Sigmoid colon (tissue), 7 donors: ENCODE data around the gene MRGPRF. TPM values are rescaled to one million over a fixed set of nuclear protein-coding genes. Genes with fewer than 3 reads are reported as not detected.
A peak's percentile ranks its signal among the peaks of the same experiment; 100 is the strongest.

Experiments used
- DNase-seq: peaks from one replicate; pipeline ENCODE4 v3.0.0-alpha.2; 2019
- H3K27ac ChIP-seq, 4 donors: fragments of 200-600 bp; sonication (generic); one replicate each; pipeline ENCODE4 v1.5.1; 2016 to 2019; ENCODE audit warnings: mild to moderate bottlenecking in 1 of 4
- H3K27me3 ChIP-seq, 3 donors: fragments of 200-600 bp; sonication (generic); one replicate each; pipeline ENCODE4 v1.5.1; 2019; ENCODE audit warnings: mild to moderate bottlenecking in 1 of 3
- H3K36me3 ChIP-seq, 4 donors: fragments of 200-600 bp; sonication (generic); one replicate each; pipeline ENCODE4 v1.5.1; 2016 to 2019
- H3K4me1 ChIP-seq, 4 donors: fragments of 200-600 bp; sonication (generic); one replicate each; pipeline ENCODE4 v1.5.1; 2017 to 2019
- H3K4me3 ChIP-seq, 4 donors: fragments of 200-600 bp; sonication (generic); one replicate each; pipeline ENCODE4 v1.5.1; 2017 to 2019; ENCODE audit warnings: mild to moderate bottlenecking in 2 of 4, moderate library complexity in 1 of 4
- H3K9me3 ChIP-seq, 4 donors: fragments of 200-600 bp in 3 of 4; sonication (generic) in 3 of 4; one replicate each; pipeline versions ENCODE4 v1.5.1 to v1.6.1; 2013 to 2019
- EP300 ChIP-seq, 4 donors: sonication (generic); formaldehyde crosslinking; IDR thresholded peaks; one replicate each; pipeline ENCODE4 v1.6.1; 2017; ENCODE audit warnings: antibody characterized with exemption in 4 of 4
- POLR2A ChIP-seq, 2 donors: fragments of 450-650 bp; IDR thresholded peaks; one replicate each; pipeline ENCODE4 v1.6.1; 2016; ENCODE audit warnings: antibody characterized with exemption in 2 of 2, mild to moderate bottlenecking in 2 of 2, moderate library complexity in 2 of 2
- POLR2AphosphoS5 ChIP-seq, 4 donors: sonication (generic); formaldehyde crosslinking; IDR thresholded peaks; one replicate each; pipeline ENCODE4 v1.6.1; 2017; ENCODE audit warnings: antibody characterized with exemption in 4 of 4
- WGBS, 2 donors: extraction: QIAGEN DNeasy Blood & Tissue Kit; methylation state at CpG; one replicate each; pipeline ENCODE4 v1.1.7; 2013; 5-methylcytosine and 5-hydroxymethylcytosine counted together
- intact Hi-C: fragments of 100-400 bp; cut with DNase I; formaldehyde crosslinking; loops from one replicate; pipeline ENCODE4 v1.15.1; 2023
- polyA plus RNA-seq, 3 donors: library from polyadenylated mRNA; stranded (reverse); fragments of 200-250 nt; gene quantifications; one replicate each; pipeline ENCODE4 v1.2.3, GENCODE V29; 2013
- total RNA-seq, 4 donors: library from RNA; depleted of rRNA; stranded (reverse); fragments of >200 nt; gene quantifications; one replicate each; pipeline ENCODE4 v1.1.0, GENCODE V29; 2016
- TF ChIP-seq, protein P1 (sequence below), 4 experiments: fragments of 450-650 bp in 3 of 4; fragments of 200-600 bp in 1 of 4; IDR thresholded peaks; one replicate each; pipeline ENCODE4 v1.5.1; 2016 to 2019; ENCODE audit warnings: antibody characterized with exemption in 4 of 4, mild to moderate bottlenecking in 3 of 4, moderate library complexity in 2 of 4
- donor health status: healthy with polysubstance abuse.
- donor health status: Bipolar disorder and iron deficiency.
- donor health status: healthy.

MRGPRF gene
- total and polyA plus RNA-seq, 7 donors, result 1.8 to 263 (median 118) TPM

- no peak for TF ChIP-seq EP300 (IDR thresholded peaks at IDR 0.05)
- H3K36me3 ChIP-seq, result no peaks in the 10 kb centered on the region
- WGBS, 2 donors, result 71 to 79% methylated on average over 11 of the region's 11 CpGs
- H3K4me3 ChIP-seq, result no peak overlapping the region
- intact Hi-C loops, result no loop called here
- no peaks in the 10 kb centered on the region for H3K9me3 ChIP-seq
- no peak overlapping the region for H3K27ac ChIP-seq
- H3K27me3 ChIP-seq, result no peaks in the 10 kb centered on the region
- DNase-seq, result no peak
- peaks cover 0 to 13% (median 11%) of the 10 kb centered on the region in 4 donors for H3K4me1 ChIP-seq
Measured at GRCh38 chr11:69033431-69033830, 20.4 kb upstream of the MRGPRF start.

DNA sequence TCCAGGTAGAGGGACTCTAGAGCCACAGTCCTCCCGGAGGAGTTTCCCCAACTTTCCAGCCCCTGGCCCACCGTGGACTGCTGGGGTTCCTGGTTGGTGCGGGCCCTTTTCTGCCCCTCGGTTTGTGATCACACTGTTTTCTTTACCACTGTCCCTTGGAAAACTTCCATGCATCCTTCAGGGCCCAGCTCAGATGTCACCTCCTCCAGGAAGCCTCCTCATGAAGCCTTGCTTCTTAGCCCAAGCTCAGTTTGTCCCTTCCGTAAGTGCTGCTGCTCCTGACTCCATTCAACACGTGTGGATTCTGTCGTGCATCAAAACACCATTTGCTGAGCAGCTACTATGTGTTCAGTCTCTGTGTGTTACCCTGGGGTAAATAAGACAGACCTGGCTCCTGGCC lies 19.8 kb upstream of the MRGPRF start:
- no peaks in the 10 kb centered on the region for H3K27me3 ChIP-seq
- intact Hi-C loops, result no loop called here
- no peak overlapping the region for H3K4me3 ChIP-seq
- no peak for DNase-seq
- H3K27ac ChIP-seq, result no peak overlapping the region
- H3K4me1 ChIP-seq, result peaks cover 0 to 13% (median 11%) of the 10 kb centered on the region in 4 donors
- no peaks in the 10 kb centered on the region for H3K9me3 ChIP-seq
- no peaks in the 10 kb centered on the region for H3K36me3 ChIP-seq
- 80 to 90% methylated on average over 7 of the region's 7 CpGs for WGBS, 2 donors
- TF ChIP-seq POLR2A (IDR thresholded peaks at IDR 0.05) (no peak), POLR2AphosphoS5 (IDR thresholded peaks at IDR 0.05) (no peak), EP300 (IDR thresholded peaks at IDR 0.05) (no peak)
- TF ChIP-seq, protein P1, sequence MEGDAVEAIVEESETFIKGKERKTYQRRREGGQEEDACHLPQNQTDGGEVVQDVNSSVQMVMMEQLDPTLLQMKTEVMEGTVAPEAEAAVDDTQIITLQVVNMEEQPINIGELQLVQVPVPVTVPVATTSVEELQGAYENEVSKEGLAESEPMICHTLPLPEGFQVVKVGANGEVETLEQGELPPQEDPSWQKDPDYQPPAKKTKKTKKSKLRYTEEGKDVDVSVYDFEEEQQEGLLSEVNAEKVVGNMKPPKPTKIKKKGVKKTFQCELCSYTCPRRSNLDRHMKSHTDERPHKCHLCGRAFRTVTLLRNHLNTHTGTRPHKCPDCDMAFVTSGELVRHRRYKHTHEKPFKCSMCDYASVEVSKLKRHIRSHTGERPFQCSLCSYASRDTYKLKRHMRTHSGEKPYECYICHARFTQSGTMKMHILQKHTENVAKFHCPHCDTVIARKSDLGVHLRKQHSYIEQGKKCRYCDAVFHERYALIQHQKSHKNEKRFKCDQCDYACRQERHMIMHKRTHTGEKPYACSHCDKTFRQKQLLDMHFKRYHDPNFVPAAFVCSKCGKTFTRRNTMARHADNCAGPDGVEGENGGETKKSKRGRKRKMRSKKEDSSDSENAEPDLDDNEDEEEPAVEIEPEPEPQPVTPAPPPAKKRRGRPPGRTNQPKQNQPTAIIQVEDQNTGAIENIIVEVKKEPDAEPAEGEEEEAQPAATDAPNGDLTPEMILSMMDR (IDR thresholded peaks at IDR 0.05), result no peak

DNA sequence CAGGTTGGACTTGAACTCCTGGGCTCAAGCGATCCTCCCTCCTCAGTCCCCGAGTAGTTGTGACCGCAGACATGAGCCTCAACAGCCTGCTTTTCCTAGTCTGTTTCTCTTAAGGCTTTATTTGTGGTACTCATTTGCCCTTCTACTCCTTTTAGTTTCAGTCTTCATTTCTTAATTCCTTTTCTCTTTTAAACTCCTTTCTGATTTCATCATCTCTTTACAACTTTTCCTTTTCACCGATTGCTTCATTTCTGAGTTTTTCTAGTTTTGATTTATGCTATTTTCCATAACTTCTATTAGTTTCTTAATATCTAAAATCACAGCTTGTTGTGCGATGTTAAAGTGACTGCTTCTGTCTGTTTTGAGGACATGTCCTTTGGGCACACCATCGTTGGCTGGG lies 17.3 kb upstream of the MRGPRF start:
- Histone ChIP-seq H3K9me3 (no peaks in the 10 kb centered on the region), H3K4me3 (no peak overlapping the region), H3K4me1 (peaks cover 0 to 3% (median 2%) of the 10 kb centered on the region in 4 donors), H3K27ac (no peak overlapping the region), H3K36me3 (no peaks in the 10 kb centered on the region), H3K27me3 (no peaks in the 10 kb centered on the region)
- DNase-seq, result no peak
- WGBS, 2 donors, result 73 to 76% methylated on average over 6 of the region's 6 CpGs
- TF ChIP-seq POLR2A (IDR thresholded peaks at IDR 0.05), result no peak
- no peak for TF ChIP-seq POLR2AphosphoS5 (IDR thresholded peaks at IDR 0.05)
- TF ChIP-seq, protein P1 (IDR thresholded peaks at IDR 0.05), result no peak
- intact Hi-C loops, result no loop called here

DNA sequence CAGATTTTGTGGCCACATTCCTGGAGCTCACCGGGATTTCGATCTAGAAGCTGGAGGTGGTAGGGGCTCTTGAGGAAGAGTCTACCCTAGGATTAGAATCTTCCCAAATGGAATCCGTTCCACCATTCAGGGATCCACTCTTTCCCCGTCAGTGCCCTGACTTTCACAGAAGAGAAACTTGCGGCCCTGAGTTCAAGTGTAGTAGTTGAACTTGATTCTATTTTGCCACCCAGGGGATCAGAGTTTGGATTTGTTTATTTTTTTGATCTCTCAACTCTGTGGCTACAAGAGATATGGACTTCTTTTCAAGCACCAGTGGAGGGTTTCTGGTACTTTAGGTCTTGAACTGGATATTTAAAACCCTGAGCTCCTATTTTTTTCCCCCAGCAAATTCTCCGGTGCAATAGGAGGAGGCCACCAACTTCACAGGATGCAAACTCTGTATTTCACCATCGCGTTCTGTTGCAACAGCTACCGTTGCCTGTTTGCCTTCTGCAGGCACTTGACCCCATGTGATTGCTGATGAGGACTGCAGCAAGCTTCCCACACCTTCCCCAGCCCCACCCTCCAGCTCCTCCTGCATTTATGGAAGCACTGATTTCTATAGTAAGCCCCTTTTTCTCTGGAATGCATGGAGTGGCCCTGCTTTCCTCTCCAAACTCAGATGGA lies 14.8 kb upstream of the MRGPRF start:
- Histone ChIP-seq H3K4me1 (peaks cover 0 to under 1% (median 0%) of the 10 kb centered on the region in 4 donors), H3K27me3 (no peaks in the 10 kb centered on the region), H3K4me3 (no peak overlapping the region), H3K9me3 (no peaks in the 10 kb centered on the region), H3K36me3 (no peaks in the 10 kb centered on the region), H3K27ac (peak overlapping the region in 1 of 4 donors; percentile 31)
- intact Hi-C loops, result no loop called here
- 65 to 69% methylated on average over 9 of the region's 9 CpGs for WGBS, 2 donors
- DNase-seq, result no peak
- TF ChIP-seq POLR2AphosphoS5 (IDR thresholded peaks at IDR 0.05) (no peak), POLR2A (IDR thresholded peaks at IDR 0.05) (no peak), EP300 (IDR thresholded peaks at IDR 0.05) (no peak)
- TF ChIP-seq, protein P1 (IDR thresholded peaks at IDR 0.05), result no peak

GRCh38 chr11:69024509-69024908 lies 11.5 kb upstream of the MRGPRF start:
- DNase-seq, result no peak
- intact Hi-C loops, result no loop called here
- Histone ChIP-seq H3K9me3 (no peaks in the 10 kb centered on the region), H3K36me3 (no peaks in the 10 kb centered on the region), H3K4me1 (peaks cover 2 to 13% (median 9%) of the 10 kb centered on the region in 4 donors), H3K27ac (no peak overlapping the region), H3K4me3 (no peak overlapping the region), H3K27me3 (no peaks in the 10 kb centered on the region)
- TF ChIP-seq, protein P1 (IDR thresholded peaks at IDR 0.05), result no peak
- no peak for TF ChIP-seq POLR2AphosphoS5 (IDR thresholded peaks at IDR 0.05)
- TF ChIP-seq POLR2A (IDR thresholded peaks at IDR 0.05), result no peak
- TF ChIP-seq EP300 (IDR thresholded peaks at IDR 0.05), result no peak
- 91 to 94% methylated on average over 6 of the region's 6 CpGs for WGBS, 2 donors
